IMR-90 (cell line): ENCODE measurements around the gene NECTIN2.

ENCODE experiments used
- BHLHE40 ChIP-seq: fragments of 150-350 bp; IDR thresholded peaks from 2 replicates; pipeline ENCODE4 v1.6.1; 2016; ENCODE audit warnings: mild to moderate bottlenecking, low read depth, low read length
- CEBPB ChIP-seq: IDR thresholded peaks from 2 replicates; pipeline ENCODE4 v1.6.1; 2012; ENCODE audit warnings: low read depth, low read length, improper control_type of control experiment
- POLR2A ChIP-seq: IDR thresholded peaks from 2 replicates; pipeline ENCODE4 v1.6.1; 2012; ENCODE audit warnings: mild to moderate bottlenecking, low read depth, low read length
- SMC3 ChIP-seq: fragments of 150-350 bp; IDR thresholded peaks from 2 replicates; pipeline ENCODE4 v1.6.1; 2016; ENCODE audit warnings: low read depth, mild to moderate bottlenecking, antibody characterized with exemption, low read length, moderate library complexity
- TF ChIP-seq, protein P1 (sequence below): conservative IDR thresholded peaks from 2 replicates; pipeline ENCODE4 v1.5.1; 2012; ENCODE audit warnings: mild to moderate bottlenecking, low read depth, low read length, improper control_type of control experiment
- TF ChIP-seq, protein P2 (sequence below): fragments of 150-350 bp; IDR thresholded peaks from 2 replicates; pipeline ENCODE4 v1.6.1; 2017; ENCODE audit warnings: mild to moderate bottlenecking, antibody characterized with exemption, low read length, low read depth

DNA sequence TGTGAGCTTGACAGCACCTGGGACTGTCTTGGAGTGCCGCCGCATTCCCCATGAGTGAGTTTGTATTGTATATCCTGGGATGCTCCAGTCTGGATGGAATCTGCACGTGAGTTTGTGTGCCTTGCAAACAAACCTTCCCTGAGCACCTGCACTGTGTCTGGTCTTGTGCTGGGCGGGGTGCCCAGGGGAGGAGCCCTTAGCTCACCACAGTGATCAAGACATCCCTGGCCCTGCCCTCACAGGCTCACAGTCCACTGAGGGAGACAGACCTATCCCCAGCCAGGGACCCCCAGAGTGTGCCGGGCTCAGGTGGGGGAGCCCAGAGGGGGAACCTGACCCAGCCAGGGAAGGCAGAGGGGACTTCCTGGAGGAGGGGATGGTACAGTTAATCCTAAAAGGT, 38.9 kb upstream of the NECTIN2 start:
- TF ChIP-seq POLR2A, result no peak
- TF ChIP-seq, protein P1, sequence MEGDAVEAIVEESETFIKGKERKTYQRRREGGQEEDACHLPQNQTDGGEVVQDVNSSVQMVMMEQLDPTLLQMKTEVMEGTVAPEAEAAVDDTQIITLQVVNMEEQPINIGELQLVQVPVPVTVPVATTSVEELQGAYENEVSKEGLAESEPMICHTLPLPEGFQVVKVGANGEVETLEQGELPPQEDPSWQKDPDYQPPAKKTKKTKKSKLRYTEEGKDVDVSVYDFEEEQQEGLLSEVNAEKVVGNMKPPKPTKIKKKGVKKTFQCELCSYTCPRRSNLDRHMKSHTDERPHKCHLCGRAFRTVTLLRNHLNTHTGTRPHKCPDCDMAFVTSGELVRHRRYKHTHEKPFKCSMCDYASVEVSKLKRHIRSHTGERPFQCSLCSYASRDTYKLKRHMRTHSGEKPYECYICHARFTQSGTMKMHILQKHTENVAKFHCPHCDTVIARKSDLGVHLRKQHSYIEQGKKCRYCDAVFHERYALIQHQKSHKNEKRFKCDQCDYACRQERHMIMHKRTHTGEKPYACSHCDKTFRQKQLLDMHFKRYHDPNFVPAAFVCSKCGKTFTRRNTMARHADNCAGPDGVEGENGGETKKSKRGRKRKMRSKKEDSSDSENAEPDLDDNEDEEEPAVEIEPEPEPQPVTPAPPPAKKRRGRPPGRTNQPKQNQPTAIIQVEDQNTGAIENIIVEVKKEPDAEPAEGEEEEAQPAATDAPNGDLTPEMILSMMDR, result no peak
- TF ChIP-seq, protein P2, sequence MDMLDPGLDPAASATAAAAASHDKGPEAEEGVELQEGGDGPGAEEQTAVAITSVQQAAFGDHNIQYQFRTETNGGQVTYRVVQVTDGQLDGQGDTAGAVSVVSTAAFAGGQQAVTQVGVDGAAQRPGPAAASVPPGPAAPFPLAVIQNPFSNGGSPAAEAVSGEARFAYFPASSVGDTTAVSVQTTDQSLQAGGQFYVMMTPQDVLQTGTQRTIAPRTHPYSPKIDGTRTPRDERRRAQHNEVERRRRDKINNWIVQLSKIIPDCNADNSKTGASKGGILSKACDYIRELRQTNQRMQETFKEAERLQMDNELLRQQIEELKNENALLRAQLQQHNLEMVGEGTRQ, result no peak
- TF ChIP-seq SMC3, result no peak
- TF ChIP-seq CEBPB, result no peak
- no peak for TF ChIP-seq BHLHE40
